Lower leg skin (tissue), 3 donors: ENCODE measurements around the gene SIGLECL1.

Source experiments
- CTCF ChIP-seq, 3 donors: fragments of 450-650 bp; IDR thresholded peaks; one replicate each; pipeline ENCODE4 v1.5.1; 2016; ENCODE audit warnings: antibody characterized with exemption in 3 of 3, mild to moderate bottlenecking in 3 of 3, moderate library complexity in 2 of 3
- POLR2A ChIP-seq, 2 donors: fragments of 450-650 bp; IDR thresholded peaks; one replicate each; pipeline ENCODE4 v1.6.1; 2016 to 2017; ENCODE audit warnings: antibody characterized with exemption in 2 of 2, mild to moderate bottlenecking in 1 of 2, moderate library complexity in 1 of 2

- TF ChIP-seq CTCF (IDR thresholded peaks at IDR 0.05) (no peak), POLR2A (IDR thresholded peaks at IDR 0.05) (no peak)
Observed at GRCh38 chr19:51210191-51210784, 40.6 kb upstream of the SIGLECL1 start.
